Smooth muscle cell (in vitro differentiated cells): ENCODE results near the gene EDEM2. TPM values are rescaled to one million over a fixed set of nuclear protein-coding genes. Genes with fewer than 3 reads are reported as not detected.

Experiments
- DNase-seq: peaks from one replicate; lab custom pipeline; 2025; ENCODE audit not compliant: unreplicated experiment; lab: John Stamatoyannopoulos, UW
- H2AFZ ChIP-seq: fragments of 200-600 bp; sonication (generic); 2 replicates; pipeline ENCODE4 v1.6.0; 2016; ENCODE audit warnings: antibody characterized with exemption, low read depth, mild to moderate bottlenecking
- H3F3A ChIP-seq: fragments of 200-600 bp; sonication (generic); 2 replicates; pipeline ENCODE4 v1.6.0; 2017; ENCODE audit warnings: antibody characterized with exemption, low read depth
- H3K27ac ChIP-seq: fragments of 200-600 bp; sonication (generic); 2 replicates; pipeline ENCODE4 v1.5.1; 2016; ENCODE audit warnings: low read depth, mild to moderate bottlenecking
- H3K27me3 ChIP-seq: fragments of 200-600 bp; sonication (generic); 2 replicates; pipeline ENCODE4 v1.6.1; 2016; ENCODE audit warnings: low read depth, mild to moderate bottlenecking
- H3K36me3 ChIP-seq: fragments of 200-600 bp; sonication (generic); 2 replicates; pipeline ENCODE4 v1.5.1; 2016; ENCODE audit warnings: low read depth
- H3K4me1 ChIP-seq: fragments of 200-600 bp; sonication (generic); 2 replicates; pipeline ENCODE4 v1.5.1; 2016; ENCODE audit warnings: low read depth
- H3K4me2 ChIP-seq: fragments of 200-600 bp; sonication (generic); 2 replicates; pipeline ENCODE4 v1.6.0; 2016; ENCODE audit warnings: mild to moderate bottlenecking
- H3K4me3 ChIP-seq: fragments of 200-600 bp; sonication (generic); 2 replicates; pipeline ENCODE4 v1.5.1; 2016; ENCODE audit warnings: mild to moderate bottlenecking
- H3K79me2 ChIP-seq: fragments of 200-600 bp; sonication (generic); 2 replicates; pipeline ENCODE4 v1.6.0; 2016; ENCODE audit warnings: low read depth, mild to moderate bottlenecking
- H3K9ac ChIP-seq: fragments of 200-600 bp; sonication (generic); 2 replicates; pipeline ENCODE4 v1.6.0; 2016; ENCODE audit warnings: low read depth
- H3K9me3 ChIP-seq: fragments of 200-600 bp; sonication (generic); replicated peaks from 2 replicates; pipeline ENCODE4 v1.5.1; 2016; ENCODE audit warnings: low read depth
- H4K20me1 ChIP-seq: fragments of 200-600 bp; sonication (generic); 2 replicates; pipeline ENCODE4 v1.6.0; 2016; ENCODE audit warnings: low read depth
- CTCF ChIP-seq: fragments of 200-600 bp; sonication (generic); IDR thresholded peaks from 2 replicates; pipeline ENCODE4 v1.5.1; 2017; ENCODE audit warnings: borderline replicate concordance, mild to moderate bottlenecking, antibody characterized with exemption; ENCODE audit not compliant: insufficient read depth, poor library complexity, severe bottlenecking
- WGBS: methylation state at CpG from one replicate; pipeline ENCODE4 v1.1.7; 2016; ENCODE audit warnings: low lambda C conversion rate; 5-methylcytosine and 5-hydroxymethylcytosine counted together
- polyA plus RNA-seq: library from polyadenylated mRNA; unstranded; fragments of >200 nt; fragmentation: Nextera tagmentation; extraction: Ambion mirVana; gene quantifications from 2 replicates; pipeline ENCODE4 v1.2.1, GENCODE V29; 2016
- total RNA-seq: library from RNA; depleted of rRNA; stranded (reverse); fragments of >200 nt; gene quantifications from 2 replicates; pipeline ENCODE4 v1.2.3, GENCODE V29; 2014

Gene EDEM2
- total and polyA plus RNA-seq, 2 experiments from 2014 or later = 11.6 to 22.6 TPM

- Histone ChIP-seq H3K4me2 (no peak overlapping the region), H3K9me3 (no peaks in the 10 kb centered on the region), H2AFZ (no peak overlapping the region), H3F3A (peaks cover 7% of the 10 kb centered on the region), H3K79me2 (peaks cover 91% of the 10 kb centered on the region), H3K27ac (no peak overlapping the region), H3K4me3 (no peak overlapping the region), H3K4me1 (peaks cover 11% of the 10 kb centered on the region), H4K20me1 (peaks cover 83% of the 10 kb centered on the region), H3K9ac (no peak overlapping the region), H3K36me3 (no peaks in the 10 kb centered on the region), H3K27me3 (no peaks in the 10 kb centered on the region)
- DNase-seq = no peak
- 86% methylated on average over 2 of the region's 2 CpGs for WGBS
- no peak for TF ChIP-seq CTCF
Measured at GRCh38 chr20:35088231-35089145, 58.6 kb downstream of the EDEM2 start.

GRCh38 chr20:35087791-35088190 lies 59.3 kb downstream of the EDEM2 start:
- peaks cover 98% of the 10 kb centered on the region for H3K79me2 ChIP-seq
- no peak overlapping the region for H3K4me3 ChIP-seq
- H3K36me3 ChIP-seq = no peaks in the 10 kb centered on the region
- no peak for DNase-seq
- H3K4me1 ChIP-seq = peaks cover 11% of the 10 kb centered on the region
- no peak overlapping the region for H3K27ac ChIP-seq
- H3K9ac ChIP-seq = no peak overlapping the region
- no peaks in the 10 kb centered on the region for H3K9me3 ChIP-seq
- no peak overlapping the region for H3K4me2 ChIP-seq
- peaks cover 90% of the 10 kb centered on the region for H4K20me1 ChIP-seq
- no peak overlapping the region for H2AFZ ChIP-seq
- WGBS = 94% methylated on average over 5 of the region's 5 CpGs
- H3F3A ChIP-seq = peaks cover 7% of the 10 kb centered on the region
- TF ChIP-seq CTCF = no peak
- no peaks in the 10 kb centered on the region for H3K27me3 ChIP-seq

- 96% methylated on average over 5 of the region's 5 CpGs for WGBS
- peaks cover 7% of the 10 kb centered on the region for H3F3A ChIP-seq
- no peak overlapping the region for H3K4me3 ChIP-seq
- H3K4me1 ChIP-seq = peaks cover 11% of the 10 kb centered on the region
- no peaks in the 10 kb centered on the region for H3K27me3 ChIP-seq
- H3K9me3 ChIP-seq = no peaks in the 10 kb centered on the region
- no peak for TF ChIP-seq CTCF
- H3K9ac ChIP-seq = no peak overlapping the region
- H4K20me1 ChIP-seq = peaks cover 95% of the 10 kb centered on the region
- peaks cover 100% of the 10 kb centered on the region for H3K79me2 ChIP-seq
- no peak overlapping the region for H2AFZ ChIP-seq
- no peak overlapping the region for H3K4me2 ChIP-seq
- H3K27ac ChIP-seq = no peak overlapping the region
- H3K36me3 ChIP-seq = no peaks in the 10 kb centered on the region
- no peak for DNase-seq
Measured at GRCh38 chr20:35087355-35087754, 59.8 kb downstream of the EDEM2 start.
